HG03025 (cell line): ENCODE measurements around the gene WDTC1.
"Not testable (repeated sequence)": the region's sequence is repeated elsewhere in the genome, so short reads cannot be mapped to it uniquely, and the experiment has no call there.

ENCODE experiments used
- ATAC-seq: cut with Tn5 transposase; IDR thresholded peaks from one replicate; pipeline ENCODE4 v1.9.1; 2021; ENCODE audit warnings: mild to moderate bottlenecking, moderate library complexity; ENCODE audit not compliant: unreplicated experiment, low FRiP score

The WDTC1 gene

DNA sequence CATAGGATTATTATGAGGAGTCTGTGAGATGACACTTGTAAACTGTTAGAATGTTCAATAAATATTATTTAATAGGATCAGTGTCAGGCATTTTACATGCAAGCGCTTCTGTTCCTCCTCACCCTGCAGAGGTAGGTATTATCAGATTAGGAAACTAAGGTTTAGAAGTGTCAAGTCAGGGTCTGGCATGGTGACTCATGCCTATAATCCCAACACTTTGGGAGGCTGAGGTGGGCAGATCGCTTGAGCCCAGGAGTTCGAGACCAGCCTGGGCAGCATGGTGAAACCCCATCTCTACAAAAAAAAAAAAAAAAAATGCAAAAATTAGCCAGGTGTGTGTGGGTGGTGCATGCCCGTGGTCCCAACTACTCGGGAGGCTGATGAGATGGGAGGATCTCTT is 9.2 kb downstream of the WDTC1 start:
- not testable (repeated sequence) for ATAC-seq

- no peak for ATAC-seq
Measured at GRCh38 chr1:27246194-27246593, 11.8 kb downstream of the WDTC1 start.

GRCh38 chr1:27253596-27253995 is 19.2 kb downstream of the WDTC1 start:
- no peak for ATAC-seq

- ATAC-seq: no peak
Measured at GRCh38 chr1:27255136-27255535, 20.7 kb downstream of the WDTC1 start.

DNA sequence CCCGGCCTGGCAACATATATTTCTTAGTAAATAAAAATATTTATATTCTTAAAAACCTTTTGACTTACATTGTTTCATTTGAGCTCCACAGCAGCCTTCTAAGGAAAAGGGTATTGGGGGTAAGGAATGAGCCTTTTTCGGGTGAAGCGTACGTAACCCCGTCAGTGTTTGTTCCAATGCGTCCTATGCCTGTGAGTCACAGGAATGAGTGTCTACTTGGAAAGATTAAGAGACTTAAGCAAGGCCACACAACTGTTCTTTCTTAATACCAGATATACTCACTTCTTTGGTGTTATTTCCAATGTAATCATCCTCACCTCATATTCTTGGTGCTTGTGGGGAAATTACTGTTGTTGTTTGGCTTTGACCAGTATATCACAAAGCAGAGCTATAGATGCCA is 22.7 kb downstream of the WDTC1 start:
- ATAC-seq: no peak

DNA sequence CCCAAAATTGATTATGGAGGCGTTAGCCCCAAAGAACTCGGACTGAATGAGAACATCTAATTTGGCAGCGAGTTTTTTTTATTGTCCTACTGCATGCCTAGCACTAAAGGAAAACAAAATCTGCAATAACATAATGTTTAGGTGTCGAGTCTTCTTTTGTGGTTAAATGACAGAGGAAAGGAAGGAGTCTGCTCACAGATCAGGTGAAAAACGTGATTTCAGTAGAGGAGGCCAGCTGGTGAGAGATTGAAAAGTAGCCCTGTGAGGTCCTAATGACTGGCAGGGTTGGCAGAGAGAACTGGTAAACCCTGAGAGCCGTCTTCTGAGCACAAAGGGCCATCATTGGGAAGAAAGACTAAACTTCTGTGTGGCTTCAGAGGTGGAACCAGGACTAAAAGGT is 24.2 kb downstream of the WDTC1 start:
- ATAC-seq: no peak

DNA sequence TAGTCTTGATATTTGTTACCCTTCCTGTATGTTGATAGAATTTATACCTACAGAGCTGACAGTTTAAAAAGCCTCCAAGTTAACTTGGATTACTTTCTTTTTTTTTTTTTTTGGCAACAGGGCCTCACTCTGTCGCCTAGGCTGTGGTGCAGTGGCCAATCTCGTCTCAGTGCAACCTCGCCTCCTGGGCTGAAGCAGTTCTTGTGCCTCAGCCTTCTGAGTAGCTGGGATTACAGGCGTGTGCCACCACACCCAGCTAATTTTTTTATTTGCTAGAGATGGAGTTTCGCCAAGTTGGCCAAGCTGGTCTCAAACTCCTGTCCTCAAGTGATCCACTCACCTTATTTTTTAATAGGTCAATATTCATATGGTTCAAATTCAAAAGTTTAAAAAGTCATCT is 32.7 kb downstream of the WDTC1 start:
- no peak for ATAC-seq

DNA sequence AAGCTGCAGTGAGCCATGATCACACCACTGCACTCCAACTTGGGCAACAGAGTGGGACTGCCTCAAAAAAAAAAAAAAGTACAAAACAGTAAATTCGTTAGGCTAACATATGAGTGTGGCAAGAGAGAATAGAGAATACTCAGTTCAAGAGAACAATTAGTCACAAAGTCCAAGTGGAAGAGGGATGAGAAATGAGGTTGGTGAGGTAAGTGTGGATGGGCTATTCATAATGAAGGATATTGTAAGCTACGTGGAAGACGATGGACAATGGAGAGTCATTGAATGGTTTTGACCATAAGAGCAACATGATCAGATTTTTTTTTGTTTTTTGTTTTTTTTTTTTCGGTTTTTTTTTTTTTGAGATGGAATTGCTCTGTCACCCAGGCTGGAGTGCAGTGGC is 34.8 kb downstream of the WDTC1 start:
- no peak for ATAC-seq

DNA sequence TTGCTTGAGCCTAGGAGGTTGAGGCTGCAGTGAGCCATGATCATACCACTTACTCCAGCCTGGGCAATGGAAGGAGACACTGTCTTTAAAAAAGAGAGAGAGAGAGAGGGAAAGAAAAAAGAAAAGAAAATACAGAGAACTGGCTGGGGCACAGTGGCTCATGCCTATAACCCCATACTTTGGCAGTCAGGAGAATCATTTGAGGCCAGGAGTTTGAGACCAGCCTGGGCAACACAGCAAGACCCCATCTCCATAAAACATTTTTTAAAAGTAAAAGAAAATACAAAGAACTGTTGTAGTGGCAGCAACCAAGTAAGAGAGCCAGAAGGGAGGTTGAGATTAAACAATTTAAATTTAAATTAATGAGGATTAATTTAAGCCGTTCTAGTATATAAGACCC is 39.8 kb downstream of the WDTC1 start:
- ATAC-seq: no peak

DNA sequence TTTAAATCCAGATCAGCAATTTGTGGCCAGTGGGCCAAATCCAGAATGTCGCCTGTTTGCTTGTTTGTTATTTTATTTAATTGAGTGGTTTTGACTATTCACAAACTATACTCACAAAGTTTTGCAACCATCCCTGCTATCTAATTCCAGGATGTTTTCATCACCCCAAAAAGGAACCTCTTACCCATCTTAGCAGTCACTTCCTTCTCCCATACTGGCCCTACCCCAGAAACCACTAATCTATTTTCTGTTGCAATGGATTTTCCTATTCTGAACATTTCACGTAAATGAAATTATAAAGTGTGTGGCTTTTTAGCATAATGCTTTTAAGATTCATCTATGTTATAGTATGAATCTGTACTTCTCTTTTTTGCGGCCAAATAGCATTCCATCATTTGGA is 41.3 kb downstream of the WDTC1 start:
- no peak for ATAC-seq

DNA sequence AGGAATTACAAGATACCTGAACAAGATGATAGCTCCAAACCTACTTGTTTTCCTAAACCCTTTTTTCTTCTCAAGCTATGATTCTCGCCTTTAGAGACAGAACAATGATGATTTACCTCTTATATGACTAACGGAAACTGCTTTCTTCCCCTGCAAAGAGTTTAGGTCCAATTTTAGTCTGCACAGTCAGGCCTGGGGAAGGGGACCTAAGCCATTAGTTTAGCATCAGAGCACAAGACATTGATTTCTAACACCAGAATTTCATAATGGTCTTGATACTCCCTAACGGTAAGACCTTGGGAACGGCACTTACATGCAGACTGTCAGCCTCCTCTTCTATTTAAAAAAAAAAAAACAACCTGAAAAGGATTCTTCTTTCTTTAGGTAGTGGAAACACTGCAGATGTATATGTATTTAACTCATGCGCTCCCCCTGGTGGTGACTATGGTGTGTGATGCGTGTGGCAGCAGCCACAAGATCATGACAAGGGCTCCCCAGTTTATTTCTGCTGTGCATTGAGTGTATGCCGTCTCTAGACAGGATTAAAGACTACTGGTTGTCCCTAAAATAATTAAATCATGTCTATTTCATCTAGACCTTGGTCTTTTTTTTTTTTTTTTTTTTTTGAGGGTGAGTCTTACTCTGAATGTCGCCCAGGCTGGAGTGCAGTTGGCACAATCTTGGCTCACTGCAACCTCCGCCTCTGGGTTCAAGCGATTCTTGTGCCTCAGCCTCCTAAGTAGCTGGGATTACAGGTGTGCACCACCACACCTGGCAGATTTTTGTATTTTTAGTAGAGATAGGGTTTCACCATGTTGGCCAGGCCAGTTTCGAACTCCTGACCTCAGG is 50.2 kb downstream of the WDTC1 start:
- no peak for ATAC-seq

DNA sequence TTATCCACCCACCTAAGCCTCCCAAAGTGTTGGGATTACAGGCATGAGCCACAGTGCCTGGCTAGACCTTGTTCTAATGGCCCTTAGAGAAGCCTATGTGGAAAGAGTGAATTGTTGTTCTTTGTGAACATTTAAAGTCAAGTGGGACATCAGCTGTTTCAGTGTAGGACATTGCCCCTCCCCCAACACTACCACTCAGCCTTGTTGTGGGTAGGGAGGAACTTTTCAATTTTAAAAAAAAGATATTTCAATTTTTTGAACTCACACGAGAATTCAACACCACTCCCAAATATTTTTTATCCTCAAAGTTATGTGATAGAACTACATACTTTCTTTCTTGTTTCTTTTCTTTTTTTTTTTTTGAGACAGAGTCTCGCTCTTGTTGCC is 50.8 kb downstream of the WDTC1 start:
- ATAC-seq: no peak

- not testable (repeated sequence) for ATAC-seq
Measured at GRCh38 chr1:27285821-27286220, 51.4 kb downstream of the WDTC1 start.

- not testable (repeated sequence) for ATAC-seq
Measured at GRCh38 chr1:27289125-27289524, 54.7 kb downstream of the WDTC1 start.

GRCh38 chr1:27290581-27290980 is 56.1 kb downstream of the WDTC1 start:
- no peak for ATAC-seq

- no peak for ATAC-seq
Measured at GRCh38 chr1:27292106-27292505, 57.7 kb downstream of the WDTC1 start.

GRCh38 chr1:27293915-27294314 is 59.5 kb downstream of the WDTC1 start:
- ATAC-seq: no peak

DNA sequence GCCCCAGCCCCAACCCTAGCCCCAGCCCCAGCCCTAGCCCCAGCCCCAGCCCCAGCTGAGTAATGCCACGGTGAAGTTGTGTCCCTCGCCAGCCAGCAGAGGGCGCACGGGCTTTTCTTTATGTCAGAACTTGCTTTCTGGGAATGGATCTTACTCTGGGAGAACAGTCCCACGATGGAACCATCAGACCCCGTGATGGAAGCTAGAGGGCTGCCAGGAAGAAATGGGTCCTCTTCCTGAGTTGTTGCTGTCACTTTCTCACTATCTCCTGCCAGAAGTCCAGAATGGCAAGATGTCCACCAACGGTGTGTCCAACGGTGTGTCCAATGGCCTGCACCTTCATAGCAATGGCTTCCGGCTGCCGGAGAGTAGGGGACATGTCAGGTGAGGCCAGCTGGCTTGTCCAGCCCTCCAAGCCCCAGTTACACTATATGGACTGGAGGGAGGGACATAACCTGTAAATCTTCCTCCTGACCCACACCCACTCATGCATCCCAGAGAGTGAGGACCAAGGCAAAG is 62.4 kb downstream of the WDTC1 start:
- no peak for ATAC-seq

GRCh38 chr1:27297903-27298302 is 63.5 kb downstream of the WDTC1 start:
- ATAC-seq: no peak

DNA sequence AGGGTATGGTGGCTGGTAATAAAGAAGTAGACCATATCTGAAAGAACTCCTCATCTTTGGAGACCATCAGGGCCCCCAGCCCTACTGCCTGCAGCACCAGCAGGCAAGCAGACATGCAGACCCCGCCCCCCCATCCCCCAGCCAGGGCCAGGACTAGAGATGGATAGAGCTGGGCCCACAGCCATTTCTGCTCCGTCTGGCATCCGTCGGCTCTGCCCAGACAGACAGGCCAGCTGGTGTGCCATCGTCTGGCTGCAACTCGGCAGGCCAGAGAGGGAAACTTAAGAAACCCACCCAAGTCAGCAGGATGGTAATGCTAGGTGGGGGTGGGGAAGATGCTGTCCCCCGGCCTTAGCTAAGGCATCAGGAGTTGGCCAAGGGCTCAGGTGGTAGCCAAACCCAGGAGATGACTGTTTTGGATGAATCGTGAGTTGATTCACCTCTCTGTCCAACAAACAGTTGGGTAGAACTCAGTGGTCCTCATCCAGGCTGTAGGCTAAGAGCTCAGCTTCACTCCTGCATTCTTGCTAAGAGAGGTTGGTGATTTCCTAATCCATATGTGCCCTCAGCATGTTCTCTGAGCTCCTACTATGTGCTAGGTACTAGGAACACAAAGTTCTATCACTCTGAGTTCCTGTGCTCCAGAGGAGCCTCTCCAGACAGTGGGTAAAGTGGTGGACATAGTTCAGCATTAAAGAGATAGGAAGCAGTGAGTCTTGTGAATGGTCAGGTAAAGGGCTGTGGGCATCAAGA is 64.4 kb downstream of the WDTC1 start:
- ATAC-seq: no peak

- ATAC-seq: no peak
Measured at GRCh38 chr1:27299385-27300271, 65.2 kb downstream of the WDTC1 start.
